K562 (cell line): ENCODE measurements around the gene EHBP1. TPM values are rescaled to one million over a fixed set of nuclear protein-coding genes. Genes with fewer than 3 reads are reported as not detected.

ENCODE experiments used
- ATAC-seq: fragments of 200-7000 bp; cut with Tn5 transposase; 3 replicates; pipeline ENCODE4 v1.9.1; 2020; ENCODE audit warnings: moderate library complexity
- BruUV-seq: library from RNA; stranded (reverse); fragments of 400-500 nt; replicated peaks from 2 replicates; lab custom pipeline; 2021; lab: Mats Ljungman, UMichigan
- CTCF ChIA-PET: fragments of 300-600 bp; formaldehyde crosslinking; extraction: SDS; loops from one replicate; lab custom pipeline; 2021; ENCODE audit warnings: low intra/inter-chr PET ratio; lab: Yijun Ruan, JAX
- POLR2A ChIA-PET: fragments of 300-600, 350-650 bp; sonication (Branson Sonifier 250); formaldehyde crosslinking; extraction: SDS; loops from one replicate; lab custom pipeline; 2021; ENCODE audit warnings: antibody characterized with exemption, inconsistent platforms; lab: Yijun Ruan, JAX
- DNase-seq, 4 experiments: peaks; one replicate each; pipeline versions ENCODE4 v3.0.0 to v3.0.0-alpha.2; 2011 to 2018; ENCODE audit warnings: low spot score in 3 of 4, mixed read lengths in 3 of 4; ENCODE audit errors: extremely low read depth in 1 of 4
- FAIRE-seq: peaks from 2 replicates; lab custom pipeline; 2011; peaks lifted over from hg19 to GRCh38; lab: Jason Lieb, UNC
- H2AFZ ChIP-seq: 2 replicates; pipeline ENCODE4 v1.6.0; 2011; ENCODE audit warnings: low read depth, low read length, control low read depth, inconsistent platforms
- H3K27ac ChIP-seq: fragments of 200-600 bp; 3 replicates; pipeline ENCODE4 v1.8.0; 2011; ENCODE audit warnings: low read depth, mild to moderate bottlenecking, control low read depth, inconsistent platforms, low read length, moderate library complexity, mixed read lengths; ENCODE audit errors: extremely low read depth
- H3K27me3 ChIP-seq, 2 experiments: fragments of 300-600 bp in 1 of 2; 2 replicates in 1 of 2; 3 replicates in 1 of 2; pipeline versions ENCODE4 v1.6.0 to v1.8.0; 2011; ENCODE audit warnings: inconsistent platforms in 2 of 2, low read length in 2 of 2, mild to moderate bottlenecking in 1 of 2, mixed read lengths in 1 of 2, moderate library complexity in 1 of 2; ENCODE audit not compliant: control insufficient read depth in 2 of 2, insufficient read depth in 2 of 2
- H3K36me3 ChIP-seq: fragments of 300-600 bp; 3 replicates; pipeline ENCODE4 v1.8.0; 2011; ENCODE audit warnings: mild to moderate bottlenecking, low read length, inconsistent platforms; ENCODE audit not compliant: control insufficient read depth, insufficient read depth
- H3K4me1 ChIP-seq, 2 experiments: fragments of 200-600 bp in 1 of 2; replicated peaks in 1 of 2; 2 replicates in 1 of 2; 3 replicates in 1 of 2; pipeline versions ENCODE4 v1.5.1 to v1.8.0; 2011; ENCODE audit warnings: inconsistent platforms in 2 of 2, low read length in 2 of 2, mild to moderate bottlenecking in 1 of 2, mixed read lengths in 1 of 2, moderate library complexity in 1 of 2; ENCODE audit not compliant: control insufficient read depth in 2 of 2, insufficient read depth in 2 of 2
- H3K4me2 ChIP-seq: 2 replicates; pipeline ENCODE4 v1.6.1; 2011; ENCODE audit warnings: low read length, control low read depth, inconsistent platforms, mixed read lengths; ENCODE audit not compliant: insufficient read depth
- H3K4me3 ChIP-seq: fragments of 200-600 bp; sonication (generic), shearing (Covaris generic); 2 replicates; pipeline ENCODE4 v1.5.1; 2016; ENCODE audit warnings: control low read depth, inconsistent platforms
- H3K79me2 ChIP-seq: fragments of 200-600 bp; 3 replicates; pipeline ENCODE4 v1.8.0; 2011; ENCODE audit warnings: low read length, inconsistent platforms; ENCODE audit not compliant: control insufficient read depth, insufficient read depth
- H3K9ac ChIP-seq, 2 experiments: 2 replicates each; pipeline versions ENCODE4 v1.6.0 to v1.6.1; 2011; ENCODE audit warnings: low read depth in 2 of 2, low read length in 2 of 2, control low read depth in 1 of 2, inconsistent platforms in 1 of 2, mild to moderate bottlenecking in 1 of 2, mixed read lengths in 1 of 2; ENCODE audit not compliant: insufficient read depth in 1 of 2
- H3K9me1 ChIP-seq: one replicate; pipeline ENCODE4 v1.6.0; 2011; ENCODE audit warnings: inconsistent platforms, mild to moderate bottlenecking, low read length, moderate library complexity; ENCODE audit not compliant: control insufficient read depth, insufficient read depth
- H3K9me3 ChIP-seq: replicated peaks from 2 replicates; pipeline ENCODE4 v1.5.1; 2011; ENCODE audit warnings: low read depth, low read length, inconsistent platforms; ENCODE audit not compliant: control insufficient read depth, insufficient read depth
- H4K20me1 ChIP-seq: replicated peaks from 2 replicates; pipeline ENCODE4 v1.6.1; 2011; ENCODE audit warnings: low read length, inconsistent platforms, mixed read lengths; ENCODE audit not compliant: control insufficient read depth, insufficient read depth
- ELF1 ChIP-seq: fragments of 200-800 bp; sonication (Bioruptor generic); IDR thresholded peaks from 2 replicates; pipeline ENCODE4 v1.6.1; 2016; ENCODE audit warnings: missing genetic modification characterization, missing compliant biosample characterization
- ESRRA ChIP-seq: fragments of 450-650 bp; IDR thresholded peaks from 2 replicates; pipeline ENCODE4 v1.6.1; 2014; ENCODE audit warnings: low read depth, mild to moderate bottlenecking, moderate library complexity, borderline replicate concordance
- FOXK1 ChIP-seq: sonication (generic); formaldehyde crosslinking; IDR thresholded peaks from 2 replicates; pipeline ENCODE4 v1.8.0; 2022; ENCODE audit warnings: missing genetic modification reagents, mild to moderate bottlenecking, borderline replicate concordance
- KLF16 ChIP-seq: IDR thresholded peaks from 2 replicates; pipeline ENCODE4 v1.6.1; 2016; ENCODE audit warnings: antibody characterized with exemption
- MAZ ChIP-seq, 2 experiments: fragments of 450-650 bp in 1 of 2; sonication (generic) in 1 of 2; formaldehyde crosslinking; IDR thresholded peaks in 1 of 2; conservative IDR thresholded peaks in 1 of 2; 2 replicates each; pipeline versions ENCODE4 v1.4.0 to v1.5.0; 2020; ENCODE audit warnings: mild to moderate bottlenecking in 1 of 2, missing genetic modification reagents in 1 of 2
- NCOA6 ChIP-seq: fragments of 450-650 bp; IDR thresholded peaks from 2 replicates; pipeline ENCODE4 v1.6.1; 2017; ENCODE audit warnings: mild to moderate bottlenecking
- POLR2AphosphoS2 ChIP-seq: IDR thresholded peaks from 2 replicates; pipeline ENCODE4 v1.6.1; 2012; ENCODE audit warnings: low read length, improper control_type of control experiment
- SMC3 ChIP-seq: conservative IDR thresholded peaks from 2 replicates; pipeline ENCODE4 v1.6.1; 2011; ENCODE audit warnings: low read depth, low read length, improper control_type of control experiment; ENCODE audit not compliant: insufficient read depth
- SRSF3 ChIP-seq: fragments of 200-400 bp; formaldehyde crosslinking; IDR thresholded peaks from 2 replicates; pipeline ENCODE4 v1.6.1; 2016; ENCODE audit warnings: mild to moderate bottlenecking, low read length, moderate library complexity; ENCODE audit not compliant: insufficient read depth
- TCF15 ChIP-seq: fragments of 250-450 bp; sonication (Bioruptor Pico); IDR thresholded peaks from 2 replicates; pipeline ENCODE4 v1.8.0; 2022; ENCODE audit warnings: moderate library complexity, mild to moderate bottlenecking, inconsistent platforms
- TSHZ1 ChIP-seq: fragments of 250-450 bp; sonication (Bioruptor Pico); IDR thresholded peaks from 2 replicates; pipeline ENCODE4 v1.4.0; 2020; ENCODE audit warnings: mild to moderate bottlenecking, moderate library complexity
- ZBTB1 ChIP-seq: sonication (generic); formaldehyde crosslinking; IDR thresholded peaks from 2 replicates; pipeline ENCODE4 v1.8.1; 2023; ENCODE audit warnings: missing genetic modification reagents, low read depth, mild to moderate bottlenecking, borderline replicate concordance
- ZEB2 ChIP-seq: fragments of 450-650 bp; IDR thresholded peaks from 2 replicates; pipeline ENCODE4 v1.6.1; 2016
- ZNF398 ChIP-seq: fragments of 250-450 bp; sonication (Bioruptor Pico); IDR thresholded peaks from 2 replicates; pipeline ENCODE4 v1.8.0; 2021; ENCODE audit warnings: moderate library complexity, mild to moderate bottlenecking, inconsistent platforms
- ZNF436 ChIP-seq: fragments of 250-450, 450-650 bp; sonication (Bioruptor Pico); formaldehyde crosslinking; IDR thresholded peaks from 2 replicates; pipeline ENCODE4 v1.7.0; 2020; ENCODE audit warnings: mild to moderate bottlenecking
- ZNF76 ChIP-seq: fragments of 250-450 bp; sonication (Bioruptor Pico); IDR thresholded peaks from 2 replicates; pipeline ENCODE4 v1.4.0; 2020; ENCODE audit warnings: mild to moderate bottlenecking, moderate library complexity, borderline replicate concordance
- WGBS: fragments of 100-300 bp; shearing (Covaris generic); methylation state at CpG from one replicate; pipeline ENCODE4 v1.1.6; 2016; ENCODE audit warnings: low coverage, mixed read lengths; ENCODE audit not compliant: insufficient coverage; ENCODE audit errors: missing lambda C conversion rate; 5-methylcytosine and 5-hydroxymethylcytosine counted together
- in situ Hi-C: fragments of 300-500 bp; cut with MboI; formaldehyde crosslinking; loops from 4 replicates; pipeline ENCODE4 v1.15.0; 2018; ENCODE audit warnings: inconsistent platforms, mixed read lengths
- intact Hi-C: fragments of 100-400 bp; cut with micrococcal nuclease; formaldehyde crosslinking; loops from 2 replicates; pipeline ENCODE4 v1.14.2; 2022
- polyA plus RNA-seq, 8 experiments: library from polyadenylated mRNA; depleted of rRNA in 4 of 8; stranded (reverse) in 5 of 8; unstranded in 3 of 8; fragments of >200 nt; fragmentation: Nextera tagmentation in 2 of 8; fragmentation: Illumina TruSeq in 1 of 8; extraction: Ambion mirVana in 2 of 8; extraction: Trizol in 1 of 8; gene quantifications; 2 replicates each; pipeline versions ENCODE4 v1.2.1 to v1.2.3, GENCODE V29; 2011 to 2014; ENCODE audit warnings: inconsistent platforms in 1 of 8, missing spikeins in 1 of 8
- total RNA-seq, 7 experiments: library from RNA; depleted of rRNA in 6 of 7; stranded (reverse); fragments of >200 nt in 6 of 7; fragmentation: Illumina TruSeq in 2 of 7; extraction: Trizol in 2 of 7; gene quantifications; 2 replicates each; pipeline versions ENCODE4 v1.2.1 to v1.2.3, GENCODE V29; 2011 to 2021; ENCODE audit warnings: low replicate concordance in 1 of 7

The EHBP1 gene
- total and polyA plus RNA-seq, 9 of the 15 experiments (the other 6 are each of a cell fraction or from before 2014, with no cell fraction given) = 8.9 to 26.6 (median 19.3) TPM

GRCh38 chr2:62894966-62895631, 189.6 kb downstream of the EHBP1 start:
- Histone ChIP-seq H3K4me3 (no peak overlapping the region), H3K27ac (no peak overlapping the region), H2AFZ (no peak overlapping the region), H3K27me3 (no peaks in the 10 kb centered on the region), H4K20me1 (no peaks in the 10 kb centered on the region), H3K9me3 (no peaks in the 10 kb centered on the region), H3K9me1 (no peaks in the 10 kb centered on the region), H3K36me3 (no peaks in the 10 kb centered on the region), H3K4me1 (no peaks in the 10 kb centered on the region), H3K9ac (no peak overlapping the region), H3K79me2 (no peaks in the 10 kb centered on the region), H3K4me2 (no peak overlapping the region)
- POLR2A ChIA-PET = no interaction called here
- WGBS = 78% methylated on average over 2 of the region's 2 CpGs
- no peak for DNase-seq
- FAIRE-seq = no peak
- no TSS peak for BruUV-seq
- ATAC-seq = no peak
- CTCF ChIA-PET = no interaction called here
- intact Hi-C loops (no loop called here), in situ Hi-C loops (no loop called here)
- TF ChIP-seq ELF1 (tag) (no peak), NCOA6 (no peak), FOXK1 (no peak), ZEB2 (no peak), ESRRA (no peak), KLF16 (no peak), TSHZ1 (CRISPR knock-in tag) (no peak), ZNF398 (CRISPR knock-in tag) (no peak), SMC3 (no peak), ZNF436 (CRISPR knock-in tag) (no peak), SRSF3 (no peak), POLR2AphosphoS2 (no peak), ZBTB1 (no peak), TCF15 (CRISPR knock-in tag) (no peak), MAZ (CRISPR knock-in tag; conservative IDR thresholded peaks at IDR 0.05 in 1 of 2, IDR thresholded peaks at IDR 0.05 in 1 of 2) (no peak), ZNF76 (CRISPR knock-in tag) (no peak)
